ENCODE measurements around the gene TLE5.
"Not testable (repeated sequence)": the region's sequence is repeated elsewhere in the genome, so short reads cannot be mapped to it uniquely, and the experiment has no call there.

TLE5 gene

GRCh38 chr19:3012059-3012458 lies 50.2 kb downstream of the TLE5 start:
- H3K4me3 ChIP-seq (ENCODE audit: low read depth, low read length); DNase-seq (ENCODE audit: low read depth): not testable (repeated sequence)

DNA sequence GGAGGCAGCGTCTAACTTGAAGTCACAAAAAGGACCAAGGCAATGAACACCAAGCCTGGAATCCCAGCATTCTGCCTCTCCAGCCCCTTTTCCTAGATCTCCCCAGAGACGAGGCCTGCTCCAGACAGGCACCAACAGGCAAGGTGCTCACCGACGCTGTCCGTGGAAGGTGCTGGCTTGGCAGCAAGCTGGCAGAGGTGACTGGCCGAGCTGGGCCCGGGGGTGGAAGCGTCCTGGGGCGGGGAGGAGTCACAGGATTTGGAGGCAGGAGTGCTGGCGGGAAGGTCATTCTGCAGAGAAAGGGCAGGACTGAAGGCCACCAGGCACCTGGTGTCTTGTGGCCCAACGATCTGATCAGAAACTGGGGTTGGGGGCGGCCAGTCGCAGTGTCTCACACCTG lies 51.4 kb downstream of the TLE5 start:
- no peak overlapping the region for H3K4me3 ChIP-seq (ENCODE audit: low read depth, low read length)
- no peak for DNase-seq (ENCODE audit: low read depth)

- H3K4me3 ChIP-seq (ENCODE audit: low read depth, low read length): no peak overlapping the region
- DNase-seq (ENCODE audit: low read depth): no peak
These were observed 53.3 kb downstream of the TLE5 start for GRCh38 chr19:3008994-3009393.

GRCh38 chr19:3007975-3008374 lies 54.3 kb downstream of the TLE5 start:
- no peak for DNase-seq (ENCODE audit: low read depth)
- H3K4me3 ChIP-seq (ENCODE audit: low read depth, low read length): no peak overlapping the region

- no peak for DNase-seq (ENCODE audit: low read depth)
- no peak overlapping the region for H3K4me3 ChIP-seq (ENCODE audit: low read depth, low read length)
These were observed 56.1 kb downstream of the TLE5 start for GRCh38 chr19:3006075-3006767.

DNA sequence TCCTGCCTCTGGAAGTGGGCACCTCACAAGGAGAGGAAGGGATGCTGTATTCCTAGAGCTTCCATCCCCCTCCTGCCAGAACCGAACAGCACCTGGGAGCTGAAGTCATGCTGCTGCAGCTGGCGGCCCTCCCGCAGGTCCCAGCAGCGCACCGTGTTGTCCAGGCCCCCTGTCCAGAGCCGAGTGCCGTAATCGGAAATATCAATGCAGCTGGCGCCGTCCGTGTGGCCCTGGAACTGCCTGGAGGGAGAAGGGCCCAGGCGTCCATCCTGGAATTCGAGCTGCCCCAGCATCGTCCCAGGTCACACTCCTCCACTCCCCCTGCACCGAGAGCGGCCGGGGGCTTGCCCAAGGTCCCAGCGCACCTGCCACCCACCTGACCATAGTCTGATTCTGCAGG lies 57.0 kb downstream of the TLE5 start:
- DNase-seq (ENCODE audit: low read depth): no peak
- no peak overlapping the region for H3K4me3 ChIP-seq (ENCODE audit: low read depth, low read length)

DNA sequence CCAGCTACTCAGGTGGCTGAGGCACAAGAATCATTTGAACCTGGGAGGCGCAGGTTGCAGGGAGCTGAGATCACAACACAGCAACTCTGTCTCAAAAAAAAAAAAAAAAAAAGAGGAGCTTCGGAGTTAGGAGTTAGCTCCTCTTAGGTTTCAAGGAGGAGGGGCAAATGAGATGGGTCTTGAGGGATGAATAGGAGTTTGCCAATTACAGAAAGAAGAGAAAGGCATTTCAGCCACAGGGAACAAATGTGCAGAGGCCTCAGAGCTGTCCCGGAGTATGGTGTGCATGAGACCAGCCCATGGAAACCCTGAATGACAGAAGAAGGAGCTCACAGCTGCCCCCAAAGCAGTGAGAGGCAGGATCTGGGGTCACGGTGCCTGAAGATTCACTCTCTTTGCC lies 57.8 kb downstream of the TLE5 start:
- DNase-seq (ENCODE audit: low read depth): no peak
- H3K4me3 ChIP-seq (ENCODE audit: low read depth, low read length): no peak overlapping the region

DNA sequence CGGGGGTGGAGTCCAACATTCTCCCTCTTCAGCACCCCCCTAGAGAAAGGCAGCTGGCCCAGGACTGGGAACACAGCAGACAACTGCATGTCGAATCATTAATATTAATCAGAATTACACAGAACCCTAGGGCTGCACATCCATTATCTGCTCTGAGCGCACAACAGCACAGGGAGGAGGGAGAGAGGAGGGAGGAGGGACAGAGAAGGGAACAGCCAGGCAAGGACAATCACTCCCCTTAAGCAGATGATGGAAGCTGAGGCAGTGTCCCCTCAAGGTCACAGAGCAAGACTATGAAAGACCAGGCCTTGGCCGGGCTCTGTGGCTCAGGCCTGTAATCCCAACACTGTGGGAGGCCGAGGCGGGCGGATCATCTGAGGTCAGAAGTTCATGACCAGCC lies 59.2 kb downstream of the TLE5 start:
- no peak overlapping the region for H3K4me3 ChIP-seq (ENCODE audit: low read depth, low read length)
- DNase-seq (ENCODE audit: low read depth): no peak
